Skeletal muscle cell (primary cell): ENCODE measurements around the gene HOGA1.
"Not testable (repeated sequence)": the region's sequence is repeated elsewhere in the genome, so short reads cannot be mapped to it uniquely, and the experiment has no call there.

Experiments
- DNase-seq: peaks from one replicate; pipeline ENCODE4 v3.0.0-alpha.2; 2010; ENCODE audit warnings: low read depth
- H3K4me3 ChIP-seq: 2 replicates; pipeline ENCODE4 v1.5.1; 2011; ENCODE audit warnings: low read depth, mild to moderate bottlenecking, control low read depth, low read length, moderate library complexity

Gene HOGA1

GRCh38 chr10:97553575-97554031, 30.6 kb upstream of the HOGA1 start:
- DNase-seq, result no peak
- no peak overlapping the region for H3K4me3 ChIP-seq

GRCh38 chr10:97554336-97554735, 29.9 kb upstream of the HOGA1 start:
- DNase-seq, H3K4me3 ChIP-seq: not testable (repeated sequence)

GRCh38 chr10:97555541-97555940, 28.6 kb upstream of the HOGA1 start:
- not testable (repeated sequence) for DNase-seq, H3K4me3 ChIP-seq

GRCh38 chr10:97560731-97561381, 23.3 kb upstream of the HOGA1 start:
- H3K4me3 ChIP-seq, result peak overlapping the region; percentile 9
- not testable (repeated sequence) for DNase-seq

- not testable (repeated sequence) for DNase-seq, H3K4me3 ChIP-seq
Observed at GRCh38 chr10:97561386-97562077, 22.7 kb upstream of the HOGA1 start.

GRCh38 chr10:97562329-97562728, 21.9 kb upstream of the HOGA1 start:
- not testable (repeated sequence) for DNase-seq, H3K4me3 ChIP-seq

GRCh38 chr10:97563337-97563736, 20.9 kb upstream of the HOGA1 start:
- no peak for DNase-seq
- no peak overlapping the region for H3K4me3 ChIP-seq

GRCh38 chr10:97564776-97565175, 19.4 kb upstream of the HOGA1 start:
- H3K4me3 ChIP-seq, result no peak overlapping the region
- no peak for DNase-seq

- DNase-seq, result no peak
- no peak overlapping the region for H3K4me3 ChIP-seq
Observed at GRCh38 chr10:97566336-97566996, 17.7 kb upstream of the HOGA1 start.

- no peak for DNase-seq
- no peak overlapping the region for H3K4me3 ChIP-seq
Observed at GRCh38 chr10:97567891-97568290, 16.3 kb upstream of the HOGA1 start.

- H3K4me3 ChIP-seq, result no peak overlapping the region
- DNase-seq, result no peak
Observed at GRCh38 chr10:97570146-97570788, 13.9 kb upstream of the HOGA1 start.

GRCh38 chr10:97570789-97571471, 13.3 kb upstream of the HOGA1 start:
- DNase-seq, result no peak
- no peak overlapping the region for H3K4me3 ChIP-seq

GRCh38 chr10:97571622-97572021, 12.6 kb upstream of the HOGA1 start:
- no peak overlapping the region for H3K4me3 ChIP-seq
- no peak for DNase-seq

- no peak within 1 kb of the TSS for H3K4me3 ChIP-seq
- DNase-seq, result no peak
Observed at GRCh38 chr10:97572214-97572989, 11.8 kb upstream of the HOGA1 start, which contains the start of gene ANKRD2. Gene ANKRD2, plus strand, starts transcription at chr10:97572779. Its CDS starts 10 bp downstream, at chr10:97572789.

GRCh38 chr10:97573021-97573420, 11.2 kb upstream of the HOGA1 start:
- no peak overlapping the region for H3K4me3 ChIP-seq
- no peak for DNase-seq

- no peak overlapping the region for H3K4me3 ChIP-seq
- no peak for DNase-seq
Observed at GRCh38 chr10:97573672-97574071, 10.5 kb upstream of the HOGA1 start.

- no peak overlapping the region for H3K4me3 ChIP-seq
- DNase-seq, result no peak
Observed at GRCh38 chr10:97574374-97575126, 9.6 kb upstream of the HOGA1 start.

- DNase-seq, result no peak
- no peak overlapping the region for H3K4me3 ChIP-seq
Observed at GRCh38 chr10:97575127-97575668, 9.0 kb upstream of the HOGA1 start.
